Endothelial cell of umbilical vein (primary cell): ENCODE measurements around the gene N4BP2. TPM values are rescaled to one million over a fixed set of nuclear protein-coding genes. Genes with fewer than 3 reads are reported as not detected.
"Not testable (repeated sequence)": the region's sequence is repeated elsewhere in the genome, so short reads cannot be mapped to it uniquely, and the experiment has no call there.

ENCODE experiments used
- BruUV-seq: library from RNA; stranded (reverse); fragments of 400-500 nt; replicated peaks from 2 replicates; lab custom pipeline; 2021; lab: Mats Ljungman, UMichigan
- CTCF ChIA-PET: fragments of 300-600, 350-600 bp; sonication (Branson Sonifier 250); formaldehyde crosslinking; loops from one replicate; lab custom pipeline; 2021; ENCODE audit warnings: antibody characterized with exemption, inconsistent platforms; lab: Charles Lee
- POLR2A ChIA-PET: fragments of 300-600, 350-600 bp; sonication (Branson Sonifier 250); formaldehyde crosslinking; loops from one replicate; lab custom pipeline; 2021; ENCODE audit warnings: antibody characterized with exemption, inconsistent platforms; lab: Charles Lee
- DNase-seq: peaks from one replicate; pipeline ENCODE4 v3.0.0-alpha.2; 2011; ENCODE audit warnings: low read depth, low spot score
- FAIRE-seq: peaks from 2 replicates; lab custom pipeline; 2011; peaks lifted over from hg19 to GRCh38; lab: Jason Lieb, UNC
- H2AFZ ChIP-seq: 2 replicates; pipeline ENCODE4 v1.6.0; 2012; ENCODE audit warnings: low read depth, low read length, control low read depth, inconsistent platforms
- H3K27ac ChIP-seq: 2 replicates; pipeline ENCODE4 v1.5.1; 2011; ENCODE audit warnings: low read depth, mild to moderate bottlenecking, control low read depth, low read length, moderate library complexity; ENCODE audit not compliant: insufficient read depth
- H3K27me3 ChIP-seq, 2 experiments: 2 replicates each; pipeline versions ENCODE4 v1.6.0 to v1.6.1; 2011; ENCODE audit warnings: low read length in 2 of 2, mixed read lengths in 1 of 2; ENCODE audit not compliant: control insufficient read depth in 2 of 2, insufficient read depth in 2 of 2
- H3K36me3 ChIP-seq, 2 experiments: 2 replicates in 1 of 2; 3 replicates in 1 of 2; pipeline ENCODE4 v1.5.1; 2011; ENCODE audit warnings: low read length in 2 of 2, mild to moderate bottlenecking in 1 of 2, moderate library complexity in 1 of 2; ENCODE audit not compliant: control insufficient read depth in 2 of 2, insufficient read depth in 2 of 2; ENCODE audit errors: extremely low read depth in 1 of 2
- H3K4me1 ChIP-seq: 3 replicates; pipeline ENCODE4 v1.5.1; 2011; ENCODE audit warnings: mild to moderate bottlenecking, low read length; ENCODE audit not compliant: control insufficient read depth, insufficient read depth; ENCODE audit errors: extremely low read depth
- H3K4me2 ChIP-seq: 2 replicates; pipeline ENCODE4 v1.6.1; 2011; ENCODE audit warnings: low read length, control low read depth, mixed read lengths; ENCODE audit not compliant: insufficient read depth
- H3K4me3 ChIP-seq, 3 experiments: fragments of 200-600 bp in 1 of 3; sonication (generic), shearing (Covaris generic) in 1 of 3; replicated peaks in 1 of 3; 2 replicates each; pipeline ENCODE4 v1.5.1; 2011 to 2016; ENCODE audit warnings: control low read depth in 3 of 3, low read length in 3 of 3, mild to moderate bottlenecking in 2 of 3, inconsistent platforms in 1 of 3, low read depth in 1 of 3, moderate library complexity in 1 of 3; ENCODE audit not compliant: insufficient read depth in 1 of 3
- H3K79me2 ChIP-seq: 2 replicates; pipeline ENCODE4 v1.6.0; 2012; ENCODE audit warnings: low read length, inconsistent platforms; ENCODE audit not compliant: control insufficient read depth, insufficient read depth
- H3K9ac ChIP-seq: replicated peaks from 2 replicates; pipeline ENCODE3; 2011; ENCODE audit warnings: low read length, control low read depth; ENCODE audit not compliant: insufficient read depth; ENCODE audit errors: extremely low read depth
- H3K9me1 ChIP-seq: replicated peaks from 3 replicates; pipeline ENCODE4 v1.6.0; 2011; ENCODE audit warnings: mild to moderate bottlenecking, low read length; ENCODE audit not compliant: control insufficient read depth, insufficient read depth; ENCODE audit errors: extremely low read depth
- H3K9me3 ChIP-seq: replicated peaks from 2 replicates; pipeline ENCODE4 v1.5.1; 2012; ENCODE audit warnings: low read length, inconsistent platforms; ENCODE audit not compliant: control insufficient read depth, insufficient read depth
- H4K20me1 ChIP-seq: replicated peaks from 2 replicates; pipeline ENCODE3; 2011; ENCODE audit warnings: mild to moderate bottlenecking, low read length; ENCODE audit not compliant: control insufficient read depth, insufficient read depth; ENCODE audit errors: extremely low read depth
- EZH2 ChIP-seq: IDR thresholded peaks from 2 replicates; pipeline ENCODE4 v1.6.1; 2012; ENCODE audit warnings: borderline replicate concordance, low read depth, mild to moderate bottlenecking, moderate library complexity, low read length, inconsistent platforms; ENCODE audit not compliant: severe bottlenecking
- FOS ChIP-seq: IDR thresholded peaks from 2 replicates; pipeline ENCODE4 v1.6.1; 2011; ENCODE audit warnings: mild to moderate bottlenecking, low read length, moderate library complexity, borderline replicate concordance; ENCODE audit not compliant: insufficient read depth
- GATA2 ChIP-seq: IDR thresholded peaks from 2 replicates; pipeline ENCODE4 v1.7.0; 2011; ENCODE audit warnings: low read depth, mild to moderate bottlenecking, moderate library complexity, mixed read lengths, low read length; ENCODE audit not compliant: insufficient read length, insufficient read depth
- JUN ChIP-seq: IDR thresholded peaks from 2 replicates; pipeline ENCODE4 v1.6.1; 2011; ENCODE audit warnings: borderline replicate concordance, low read depth; ENCODE audit not compliant: insufficient read length, insufficient read depth
- MYC ChIP-seq: IDR thresholded peaks from one replicate; pipeline ENCODE4 v1.6.1; 2011; ENCODE audit warnings: mild to moderate bottlenecking, low read depth, low read length
- POLR2A ChIP-seq: IDR thresholded peaks from 2 replicates; pipeline ENCODE4 v1.6.1; 2012; ENCODE audit warnings: low read depth, mild to moderate bottlenecking, control low read depth, low read length
- POLR2AphosphoS5 ChIP-seq: IDR thresholded peaks from 2 replicates; pipeline ENCODE4 v1.6.1; 2012; ENCODE audit warnings: low read depth, mild to moderate bottlenecking, control low read depth, low read length, moderate library complexity; ENCODE audit not compliant: insufficient read depth
- dilution Hi-C: fragments of 300-500 bp; cut with MboI; formaldehyde crosslinking; loops from one replicate; pipeline ENCODE4 v1.15.0; 2019; ENCODE audit warnings: low sequenced_read_pairs; ENCODE audit not compliant: extremely low pct_ligation_motif_present
- intact Hi-C: fragments of 100-400 bp; cut with micrococcal nuclease; formaldehyde crosslinking; loops from one replicate; pipeline ENCODE4 v1.10.0; 2022
- polyA plus RNA-seq, 4 experiments: library from polyadenylated mRNA; depleted of rRNA in 3 of 4; stranded (reverse) in 3 of 4; unstranded in 1 of 4; fragments of >200 nt; gene quantifications; 2 replicates each; pipeline versions ENCODE4 v1.2.1 to v1.2.3, GENCODE V29; 2011 to 2012; ENCODE audit warnings: missing spikeins in 1 of 4
- total RNA-seq: library from RNA; stranded (reverse); gene quantifications from 2 replicates; pipeline ENCODE4 v1.2.3, GENCODE V29; 2021
- TF ChIP-seq, protein P1 (sequence below), 2 donors: IDR thresholded peaks; 1 replicate in 1 of 2; 2 replicates in 1 of 2; pipeline ENCODE4 v1.5.1; 2011; ENCODE audit warnings: low read length in 2 of 2, mild to moderate bottlenecking in 2 of 2, moderate library complexity in 2 of 2, control low read depth in 1 of 2, inconsistent platforms in 1 of 2, low read depth in 1 of 2; ENCODE audit not compliant: insufficient read depth in 1 of 2; ENCODE audit errors: extremely low read depth in 1 of 2
- TF ChIP-seq, protein P2 (sequence below): IDR thresholded peaks from 2 replicates; pipeline ENCODE4 v1.6.1; 2011; ENCODE audit not compliant: insufficient read depth, insufficient read length

Gene N4BP2
- total and polyA plus RNA-seq, 2 donors (not counting 3 experiments of a cell fraction or from before 2014, with no cell fraction given) = 0.87 to 6.9 TPM

DNA sequence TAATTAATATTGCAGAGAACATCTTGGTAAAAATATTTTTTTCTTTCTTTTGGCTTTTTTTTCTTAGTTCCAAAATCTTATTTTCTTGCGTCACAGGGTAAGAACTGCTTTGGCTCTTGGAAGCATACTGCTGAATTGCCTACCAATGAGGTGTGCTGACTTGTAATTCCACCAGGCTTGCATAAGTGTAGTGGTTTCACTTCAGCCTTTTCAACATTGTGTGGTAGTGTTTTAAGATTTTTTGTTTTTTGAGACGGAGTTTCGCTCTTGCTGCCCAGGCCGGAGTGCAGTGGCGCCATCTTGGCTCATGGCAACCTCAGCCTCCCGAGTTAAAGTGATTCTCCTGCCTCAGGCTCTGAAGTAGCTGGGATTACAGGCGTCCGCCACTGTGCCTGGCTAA lies 42.4 kb downstream of the N4BP2 start:
- H2AFZ ChIP-seq = no peak overlapping the region
- no peaks in the 10 kb centered on the region for H4K20me1 ChIP-seq
- no peaks in the 10 kb centered on the region for H3K9me1 ChIP-seq
- H3K4me3 ChIP-seq = no peak overlapping the region
- H3K4me1 ChIP-seq = no peaks in the 10 kb centered on the region
- H3K79me2 ChIP-seq = no peaks in the 10 kb centered on the region
- H3K36me3 ChIP-seq = peaks cover 0 to 2% of the 10 kb centered on the region in 2 experiments
- dilution Hi-C loops (no loop called here), intact Hi-C loops (no loop called here)
- no TSS peak for BruUV-seq
- H3K4me2 ChIP-seq = no peak overlapping the region
- no peaks in the 10 kb centered on the region for H3K27me3 ChIP-seq
- FAIRE-seq = no peak
- DNase-seq = no peak
- TF ChIP-seq EZH2 (no peak), FOS (no peak), MYC (no peak), POLR2A (no peak), POLR2AphosphoS5 (no peak), GATA2 (no peak), JUN (no peak)
- TF ChIP-seq, protein P1, sequence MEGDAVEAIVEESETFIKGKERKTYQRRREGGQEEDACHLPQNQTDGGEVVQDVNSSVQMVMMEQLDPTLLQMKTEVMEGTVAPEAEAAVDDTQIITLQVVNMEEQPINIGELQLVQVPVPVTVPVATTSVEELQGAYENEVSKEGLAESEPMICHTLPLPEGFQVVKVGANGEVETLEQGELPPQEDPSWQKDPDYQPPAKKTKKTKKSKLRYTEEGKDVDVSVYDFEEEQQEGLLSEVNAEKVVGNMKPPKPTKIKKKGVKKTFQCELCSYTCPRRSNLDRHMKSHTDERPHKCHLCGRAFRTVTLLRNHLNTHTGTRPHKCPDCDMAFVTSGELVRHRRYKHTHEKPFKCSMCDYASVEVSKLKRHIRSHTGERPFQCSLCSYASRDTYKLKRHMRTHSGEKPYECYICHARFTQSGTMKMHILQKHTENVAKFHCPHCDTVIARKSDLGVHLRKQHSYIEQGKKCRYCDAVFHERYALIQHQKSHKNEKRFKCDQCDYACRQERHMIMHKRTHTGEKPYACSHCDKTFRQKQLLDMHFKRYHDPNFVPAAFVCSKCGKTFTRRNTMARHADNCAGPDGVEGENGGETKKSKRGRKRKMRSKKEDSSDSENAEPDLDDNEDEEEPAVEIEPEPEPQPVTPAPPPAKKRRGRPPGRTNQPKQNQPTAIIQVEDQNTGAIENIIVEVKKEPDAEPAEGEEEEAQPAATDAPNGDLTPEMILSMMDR (IDR thresholded peaks at IDR 0.05; ENCODE audit: extremely low read depth in 1 of 2, insufficient read depth in 1 of 2, low read depth in 1 of 2, low read length in 2 of 2) = no peak
- TF ChIP-seq, protein P2, sequence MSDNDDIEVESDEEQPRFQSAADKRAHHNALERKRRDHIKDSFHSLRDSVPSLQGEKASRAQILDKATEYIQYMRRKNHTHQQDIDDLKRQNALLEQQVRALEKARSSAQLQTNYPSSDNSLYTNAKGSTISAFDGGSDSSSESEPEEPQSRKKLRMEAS = no peak
- H3K9ac ChIP-seq = no peak overlapping the region
- ChIA-PET POLR2A (no interaction called here), CTCF (no interaction called here)
- H3K27ac ChIP-seq = no peak overlapping the region
- no peaks in the 10 kb centered on the region for H3K9me3 ChIP-seq

DNA sequence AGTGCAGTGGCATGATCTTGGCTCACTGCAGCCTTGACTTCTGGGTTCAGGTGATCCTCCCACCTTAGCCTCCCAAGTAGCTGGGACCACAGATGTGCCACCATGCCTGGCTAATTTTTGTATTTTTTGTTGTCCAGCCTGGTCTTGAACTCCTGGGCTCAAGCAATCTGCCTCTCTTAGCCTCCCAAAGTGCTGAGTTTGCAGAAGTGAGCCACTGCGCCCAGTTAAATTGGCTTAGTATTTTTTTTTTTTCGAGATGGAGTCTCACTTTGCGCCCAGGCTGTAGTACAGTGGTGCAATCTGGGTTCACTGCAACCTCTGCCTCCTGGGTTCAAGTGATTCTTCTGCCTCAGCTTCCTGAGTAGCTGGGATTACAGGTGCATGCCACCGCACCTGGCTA lies 50.5 kb downstream of the N4BP2 start:
- dilution Hi-C loops, H3K9me3 ChIP-seq, BruUV-seq, intact Hi-C loops, H3K9ac ChIP-seq, DNase-seq, H3K27me3 ChIP-seq, H3K27ac ChIP-seq, H3K4me3 ChIP-seq, H3K79me2 ChIP-seq, H4K20me1 ChIP-seq, H3K4me2 ChIP-seq, H3K36me3 ChIP-seq, H2AFZ ChIP-seq, H3K9me1 ChIP-seq, H3K4me1 ChIP-seq, CTCF ChIA-PET, FAIRE-seq, POLR2A ChIA-PET: not testable (repeated sequence)
